Stimulated activated naive CD8-positive, alpha-beta T cell treated with anti-CD3 and anti-CD28 coated beads, Interleukin-15, Interleukin-2, amounts not matched to agents 100 U/mL and 50 U/mL, for 24 hours (primary cell): ENCODE data around the gene CDK9.
"Not testable (repeated sequence)": the region's sequence is repeated elsewhere in the genome, so short reads cannot be mapped to it uniquely, and the experiment has no call there.

Experiments used
- ATAC-seq: fragments of 150-1000 bp; cut with Tn5 transposase; one replicate; pipeline ENCODE4 v1.10.0; 2021
- DNase-seq: peaks from one replicate; pipeline ENCODE4 v3.0.0; 2021

Gene CDK9

GRCh38 chr9:127780126-127780885 is 5.5 kb upstream of the CDK9 start:
- DNase-seq (no peak), ATAC-seq (no peak)

- not testable (repeated sequence) for DNase-seq, ATAC-seq
Observed at GRCh38 chr9:127780909-127781308, 4.9 kb upstream of the CDK9 start.

DNA sequence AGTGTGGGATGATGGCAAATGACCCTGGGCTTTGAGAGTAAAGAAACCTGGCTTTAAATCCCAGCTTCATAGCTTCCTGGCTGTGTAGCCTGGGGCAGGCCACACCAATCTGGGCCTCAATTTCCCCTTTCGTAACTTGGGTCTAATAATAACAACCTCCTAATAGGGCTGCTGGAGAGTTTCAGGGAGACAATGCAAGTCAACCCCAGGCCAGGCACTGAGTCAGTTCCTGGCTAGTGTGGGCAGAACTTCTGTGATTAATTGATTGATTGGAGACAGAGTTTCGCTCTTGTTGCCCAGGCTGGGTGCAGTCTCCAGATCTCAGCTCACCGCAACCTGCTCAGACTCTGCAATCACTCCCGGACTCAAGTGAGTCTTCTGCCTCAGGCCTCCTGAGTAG is 4.0 kb upstream of the CDK9 start:
- ATAC-seq = no peak
- no peak for DNase-seq

- ATAC-seq (peak; percentile 28), DNase-seq (peak; percentile 83)
Observed at GRCh38 chr9:127783111-127784008, 2.5 kb upstream of the CDK9 start.

- ATAC-seq = peak; percentile 28
- peak; percentile 92 for DNase-seq
Observed at GRCh38 chr9:127785023-127785932, 556 bp upstream of the CDK9 start.

DNA sequence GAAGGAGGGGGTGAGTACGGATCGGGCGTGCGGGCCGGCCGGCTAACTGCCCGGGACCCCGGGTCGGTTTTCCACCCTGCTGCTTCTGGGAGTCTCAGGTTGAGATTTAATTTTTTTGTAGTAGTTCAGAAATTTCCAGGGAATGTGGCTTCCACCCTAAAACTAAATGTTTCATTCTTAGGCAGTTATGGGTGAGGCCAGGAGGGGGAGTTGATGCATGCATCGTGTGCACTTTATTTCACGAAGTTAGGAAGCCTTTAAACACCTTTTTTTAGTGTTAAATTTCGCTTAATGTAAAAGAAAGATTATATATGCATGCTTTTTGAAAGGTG is 905 bp downstream of the CDK9 start:
- no peak for DNase-seq
- ATAC-seq = no peak

DNA sequence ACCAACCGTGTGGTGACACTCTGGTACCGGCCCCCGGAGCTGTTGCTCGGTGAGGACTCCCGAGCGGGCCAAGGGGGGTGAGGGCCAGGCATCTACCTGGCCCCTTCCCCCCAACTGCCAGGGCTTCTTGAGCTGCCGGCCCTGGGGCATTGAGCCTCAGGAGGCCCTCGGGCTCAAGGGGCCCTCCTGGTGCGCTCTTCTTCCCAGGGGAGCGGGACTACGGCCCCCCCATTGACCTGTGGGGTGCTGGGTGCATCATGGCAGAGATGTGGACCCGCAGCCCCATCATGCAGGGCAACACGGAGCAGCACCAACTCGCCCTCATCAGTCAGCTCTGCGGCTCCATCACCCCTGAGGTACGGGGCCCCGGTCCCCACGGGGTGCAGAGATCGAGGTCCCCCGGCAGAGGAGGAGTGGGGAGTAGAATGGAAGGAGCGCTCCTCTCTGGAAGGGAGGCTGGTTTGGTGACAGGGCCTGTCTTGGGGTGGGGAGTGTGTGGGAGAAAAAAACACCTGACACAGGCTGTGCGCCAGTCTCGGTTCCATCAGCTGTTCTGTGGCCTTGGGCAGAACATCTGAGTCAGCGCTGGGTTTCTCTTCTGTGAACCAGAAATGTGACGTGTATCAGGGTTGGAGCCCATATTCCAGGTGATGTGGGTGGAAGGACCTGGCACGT is 2.6 kb downstream of the CDK9 start:
- ATAC-seq = peak; percentile 55
- DNase-seq = peak; percentile 79

DNA sequence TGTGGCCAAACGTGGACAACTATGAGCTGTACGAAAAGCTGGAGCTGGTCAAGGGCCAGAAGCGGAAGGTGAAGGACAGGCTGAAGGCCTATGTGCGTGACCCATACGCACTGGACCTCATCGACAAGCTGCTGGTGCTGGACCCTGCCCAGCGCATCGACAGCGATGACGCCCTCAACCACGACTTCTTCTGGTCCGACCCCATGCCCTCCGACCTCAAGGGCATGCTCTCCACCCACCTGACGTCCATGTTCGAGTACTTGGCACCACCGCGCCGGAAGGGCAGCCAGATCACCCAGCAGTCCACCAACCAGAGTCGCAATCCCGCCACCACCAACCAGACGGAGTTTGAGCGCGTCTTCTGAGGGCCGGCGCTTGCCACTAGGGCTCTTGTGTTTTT is 3.3 kb downstream of the CDK9 start:
- no peak for ATAC-seq

DNA sequence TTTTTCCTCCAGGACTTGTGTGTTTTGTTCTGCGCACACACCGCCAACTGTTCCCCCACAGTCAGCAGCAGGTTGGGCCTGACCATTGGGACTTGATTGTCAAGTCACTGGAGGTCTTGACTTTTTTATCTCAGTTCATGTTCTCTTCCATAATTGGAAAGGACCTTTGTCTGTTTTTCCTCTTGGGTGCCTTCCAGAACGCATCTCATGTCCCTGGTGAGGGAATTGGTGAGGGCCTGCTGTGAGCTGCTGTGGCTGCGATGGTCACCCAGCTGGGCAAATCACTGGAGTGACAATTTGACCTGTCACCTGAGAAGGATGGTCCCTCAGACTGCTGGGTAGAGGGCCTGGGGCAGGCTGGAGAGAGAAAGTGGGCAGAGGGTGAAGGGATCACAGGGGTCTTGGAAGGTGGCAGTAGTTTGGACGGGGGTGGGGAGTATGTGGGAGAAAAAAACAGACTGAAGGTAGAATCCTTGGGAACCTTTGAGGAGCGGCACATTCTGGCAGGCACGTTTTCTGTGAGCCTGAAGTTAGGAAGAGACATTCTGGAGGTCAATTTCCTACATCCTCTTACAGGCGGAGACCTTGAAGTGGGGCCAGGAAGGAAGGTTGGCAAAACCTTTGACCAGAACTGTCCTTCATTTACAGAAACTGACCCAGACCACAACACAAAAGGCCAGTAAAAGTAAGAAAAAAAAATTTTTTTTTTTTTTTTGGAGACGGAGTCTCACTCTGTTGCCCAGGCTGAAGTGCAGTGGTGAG is 4.4 kb downstream of the CDK9 start:
- no peak for ATAC-seq

More for the DNA sequence above, 3.3 kb downstream of the CDK9 start:
- DNase-seq = no peak

GRCh38 chr9:127791085-127791484 is 5.3 kb downstream of the CDK9 start:
- DNase-seq = no peak
- ATAC-seq = no peak

More for the DNA sequence above, 4.4 kb downstream of the CDK9 start:
- no peak for DNase-seq

- ATAC-seq = no peak
- no peak for DNase-seq
Observed at GRCh38 chr9:127792417-127793031, 6.7 kb downstream of the CDK9 start.

DNA sequence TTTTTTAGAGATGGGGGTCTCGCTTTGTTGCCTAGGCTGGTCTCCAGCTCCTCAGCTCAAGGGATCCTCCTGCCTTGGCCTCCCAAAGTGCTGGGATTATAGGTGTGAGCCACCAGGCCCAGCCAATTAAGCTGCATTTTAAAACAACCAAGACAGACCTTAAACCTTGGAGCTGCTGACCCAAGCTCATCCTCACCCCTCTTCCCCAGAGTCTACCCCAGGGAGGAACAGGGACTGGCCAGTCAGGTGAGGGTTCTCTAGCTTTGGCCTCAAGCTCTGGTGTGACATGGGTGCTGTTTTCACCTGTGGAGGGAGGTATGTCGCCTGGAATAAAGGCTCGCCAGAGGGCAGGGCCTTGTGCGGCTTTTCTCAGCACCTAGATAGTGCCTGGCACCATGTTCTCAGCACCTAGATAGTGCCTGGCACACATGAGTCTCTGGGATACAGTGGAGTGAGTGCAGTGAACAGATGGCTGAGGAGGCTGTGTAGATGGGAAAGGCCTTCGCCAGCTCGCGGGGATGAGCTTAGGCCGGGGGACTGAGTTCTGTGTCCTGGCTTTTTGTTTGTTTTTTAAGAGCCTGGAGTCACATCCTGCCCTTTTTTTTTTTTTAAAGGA is 7.4 kb downstream of the CDK9 start:
- DNase-seq = no peak

DNA sequence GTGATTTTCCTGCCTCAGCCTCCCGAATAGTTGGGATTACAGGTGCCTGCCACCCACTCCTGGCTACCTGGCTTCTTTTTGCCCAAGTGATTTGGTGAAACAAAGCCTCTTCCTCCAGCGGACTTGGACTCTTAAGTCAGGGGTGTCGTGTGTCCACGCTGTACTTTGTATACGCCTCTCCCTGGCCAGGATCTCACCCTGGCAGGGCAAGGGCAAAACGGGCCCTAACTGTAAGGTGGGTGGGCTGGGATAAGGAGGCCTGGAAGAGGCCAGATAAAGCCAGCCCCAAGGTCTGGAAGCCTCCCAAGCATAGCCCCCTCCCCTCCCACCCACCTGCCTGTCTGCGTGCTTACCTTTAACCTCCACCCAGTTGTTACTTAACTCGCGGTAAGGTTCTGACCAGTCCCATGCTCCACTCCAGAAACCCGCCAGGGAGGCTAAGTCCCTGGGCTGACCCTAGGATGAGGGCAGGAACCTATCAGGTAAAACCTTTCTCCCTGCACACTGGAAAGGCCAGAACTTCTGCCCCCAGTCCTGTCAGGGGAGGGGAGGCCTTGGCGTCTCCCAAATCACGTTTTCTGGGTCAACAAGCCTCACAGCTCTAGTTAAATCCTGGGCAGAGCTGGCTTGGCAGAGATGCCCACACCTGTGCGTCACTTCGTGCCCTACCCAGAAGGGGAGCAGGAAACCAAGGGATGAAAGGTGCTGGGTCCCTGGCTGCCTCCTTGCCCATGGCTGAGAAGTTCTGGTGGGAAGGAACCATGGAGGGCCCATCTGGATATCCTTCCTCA is 8.4 kb downstream of the CDK9 start:
- no peak for DNase-seq
- no peak for ATAC-seq

More for the DNA sequence above, 7.4 kb downstream of the CDK9 start:
- no peak for ATAC-seq

- no peak for DNase-seq
- peak; percentile 42 for ATAC-seq
Observed at GRCh38 chr9:127796225-127796813, 10.5 kb downstream of the CDK9 start.

DNA sequence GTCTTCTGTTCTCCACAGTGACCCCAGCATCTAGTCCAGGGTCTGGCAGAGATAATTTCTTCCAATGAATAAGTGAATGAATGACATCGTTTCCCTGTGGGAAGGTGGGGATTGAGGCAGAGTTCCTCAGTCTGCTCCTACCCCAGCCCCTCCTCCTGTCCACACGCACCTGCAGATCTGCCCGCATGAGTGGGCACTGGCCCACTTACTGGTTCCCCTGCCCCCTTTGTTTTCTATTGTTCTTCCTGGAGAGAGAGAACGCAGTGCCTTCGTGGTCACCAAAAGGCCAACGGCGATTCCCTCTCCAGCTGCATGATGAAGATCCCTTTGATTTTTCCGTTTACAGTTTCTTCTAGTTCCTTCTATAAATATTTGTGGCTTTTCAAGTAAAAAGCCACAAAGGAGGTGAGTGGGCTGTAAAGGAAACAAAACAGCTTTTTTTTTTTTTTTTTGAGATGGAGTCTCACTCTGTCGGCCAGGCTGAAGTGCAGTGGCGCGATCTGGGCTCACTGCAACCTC is 11.1 kb downstream of the CDK9 start:
- ATAC-seq (no peak), DNase-seq (no peak)

GRCh38 chr9:127801955-127802575 is 16.2 kb downstream of the CDK9 start:
- no peak for DNase-seq
- ATAC-seq = no peak

DNA sequence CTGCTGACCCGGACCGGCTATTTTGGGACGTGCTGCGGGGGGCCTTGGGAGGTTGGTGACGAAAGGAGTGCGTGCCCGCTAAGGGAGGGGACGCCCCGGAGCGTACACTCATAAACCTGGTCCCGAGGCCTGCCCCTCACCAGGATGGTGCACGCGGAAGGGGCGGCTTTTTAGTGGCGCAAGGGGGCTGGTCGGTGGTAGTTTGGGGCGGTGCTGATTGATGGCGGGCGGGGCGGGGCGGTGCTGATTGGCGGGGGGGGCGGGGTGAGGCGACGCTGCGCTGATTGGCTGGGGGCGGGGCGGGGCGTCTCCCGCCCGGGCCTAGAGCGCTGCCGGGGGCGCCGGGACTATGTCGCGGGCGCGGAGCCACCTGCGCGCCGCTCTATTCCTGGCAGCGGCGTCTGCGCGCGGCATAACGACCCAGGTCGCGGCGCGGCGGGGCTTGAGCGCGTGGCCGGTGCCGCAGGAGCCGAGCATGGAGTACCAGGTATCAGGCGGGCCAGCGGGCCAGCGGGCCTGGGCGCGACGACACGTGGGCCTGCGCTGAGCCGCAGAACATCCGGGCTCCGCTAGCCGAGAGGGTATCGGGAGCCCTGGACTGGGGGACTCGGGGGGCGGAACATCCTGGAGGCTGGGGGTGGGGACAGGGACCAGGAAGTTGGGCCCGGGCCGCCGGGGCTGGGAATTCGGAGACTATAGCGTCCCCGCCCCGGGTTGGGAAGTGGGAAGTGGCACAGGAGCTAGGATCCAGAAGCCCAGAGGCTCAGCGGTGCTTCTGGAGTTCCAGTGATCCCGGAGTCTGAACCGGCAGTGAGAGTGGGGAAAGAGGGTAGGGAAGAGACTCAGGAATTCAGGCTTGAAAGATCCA is 17.0 kb downstream of the CDK9 start, which contains the start of gene FPGS:
Gene FPGS (plus strand): TSS at position 307 of the 868 bp plus-strand sequence. CDS start 43 bp downstream, at position 350.
- peak; percentile 92 for ATAC-seq
- peak; percentile 90 for DNase-seq
